Measurements from ENCODE around the gene SP140L.
"Not testable (repeated sequence)": the region's sequence is repeated elsewhere in the genome, so short reads cannot be mapped to it uniquely, and the experiment has no call there.

SP140L gene

GRCh38 chr2:230384986-230385385 is 58.0 kb downstream of the SP140L start:
- no peak for DNase-seq

- no peak for DNase-seq
These were observed 67.3 kb downstream of the SP140L start for GRCh38 chr2:230394301-230394700.

GRCh38 chr2:230398698-230399097 is 71.7 kb downstream of the SP140L start:
- DNase-seq, result not testable (repeated sequence)

- DNase-seq, result no peak
These were observed 73.0 kb downstream of the SP140L start for GRCh38 chr2:230400041-230400440.

- DNase-seq, result no peak
These were observed 73.5 kb downstream of the SP140L start for GRCh38 chr2:230400454-230400853.

- not testable (repeated sequence) for DNase-seq
These were observed 74.0 kb downstream of the SP140L start for GRCh38 chr2:230401026-230401425.

- no peak for DNase-seq
These were observed 76.8 kb downstream of the SP140L start for GRCh38 chr2:230403746-230404145.

- no peak for DNase-seq
These were observed 78.8 kb downstream of the SP140L start for GRCh38 chr2:230405824-230406223.

- no peak for DNase-seq
These were observed 81.3 kb downstream of the SP140L start for GRCh38 chr2:230408244-230408842.

- not testable (repeated sequence) for DNase-seq
These were observed 82.3 kb downstream of the SP140L start for GRCh38 chr2:230409316-230409715.

GRCh38 chr2:230410263-230410662 is 83.3 kb downstream of the SP140L start:
- DNase-seq, result no peak

- DNase-seq, result no peak
These were observed 84.0 kb downstream of the SP140L start for GRCh38 chr2:230410861-230411569.

GRCh38 chr2:230411570-230412370 is 84.8 kb downstream of the SP140L start:
- peak in 1 of 2 experiments; percentile 18 for DNase-seq

GRCh38 chr2:230412371-230412711 is 85.3 kb downstream of the SP140L start:
- DNase-seq, result no peak

- no peak for DNase-seq
These were observed 85.9 kb downstream of the SP140L start for GRCh38 chr2:230412846-230413245.

GRCh38 chr2:230413479-230413878 is 86.5 kb downstream of the SP140L start:
- DNase-seq, result no peak

- no peak for DNase-seq
These were observed 87.3 kb downstream of the SP140L start for GRCh38 chr2:230414302-230414701.

- DNase-seq, result no peak
These were observed 89.2 kb downstream of the SP140L start, which contains the start of gene SP100 for GRCh38 chr2:230416061-230416721. Gene SP100 (plus strand): TSS chr2:230416201. CDS start chr2:230416297, 96 bp downstream.

- no peak for DNase-seq
These were observed 90.4 kb downstream of the SP140L start for GRCh38 chr2:230417436-230417835.

GRCh38 chr2:230418341-230419016 is 91.5 kb downstream of the SP140L start:
- DNase-seq, result no peak

- no peak for DNase-seq
These were observed 92.2 kb downstream of the SP140L start for GRCh38 chr2:230419181-230419580.

GRCh38 chr2:230422149-230422548 is 95.2 kb downstream of the SP140L start:
- DNase-seq, result no peak
